Measurements from ENCODE around the gene ZBTB25.

ZBTB25 gene

GRCh38 chr14:64438181-64438841, 65.3 kb downstream of the ZBTB25 start:
- no peak for DNase-seq

GRCh38 chr14:64434528-64434927, 69.1 kb downstream of the ZBTB25 start:
- DNase-seq, result no peak

GRCh38 chr14:64423987-64424386, 79.7 kb downstream of the ZBTB25 start:
- DNase-seq, result no peak

- DNase-seq, result no peak
Observed at GRCh38 chr14:64422756-64423155, 80.9 kb downstream of the ZBTB25 start.

- no peak for DNase-seq
Observed at GRCh38 chr14:64422005-64422404, 81.6 kb downstream of the ZBTB25 start.

- no peak for DNase-seq
Observed at GRCh38 chr14:64421166-64421565, 82.5 kb downstream of the ZBTB25 start.

- DNase-seq, result no peak
Observed at GRCh38 chr14:64419003-64419402, 84.6 kb downstream of the ZBTB25 start.

- DNase-seq, result no peak
Observed at GRCh38 chr14:64417771-64418125, 85.9 kb downstream of the ZBTB25 start.

- DNase-seq, result no peak
Observed at GRCh38 chr14:64417055-64417770, 86.4 kb downstream of the ZBTB25 start.

GRCh38 chr14:64416348-64416932, 87.2 kb downstream of the ZBTB25 start:
- DNase-seq, result no peak

- no peak for DNase-seq
Observed at GRCh38 chr14:64412237-64412636, 91.4 kb downstream of the ZBTB25 start.

- no peak for DNase-seq
Observed at GRCh38 chr14:64411001-64411400, 92.6 kb downstream of the ZBTB25 start.

- no peak for DNase-seq
Observed at GRCh38 chr14:64410084-64410774, 93.4 kb downstream of the ZBTB25 start.

GRCh38 chr14:64409126-64409920, 94.3 kb downstream of the ZBTB25 start:
- DNase-seq, result no peak

GRCh38 chr14:64407329-64407728, 96.3 kb downstream of the ZBTB25 start:
- DNase-seq, result no peak

GRCh38 chr14:64405295-64405694, 98.3 kb downstream of the ZBTB25 start:
- no peak for DNase-seq

- no peak for DNase-seq
Observed at GRCh38 chr14:64401949-64402348, 101.7 kb downstream of the ZBTB25 start.

- DNase-seq, result no peak
Observed at GRCh38 chr14:64400829-64401459, 102.7 kb downstream of the ZBTB25 start.
